SK-N-SH (cell line): ENCODE measurements around the gene RHPN2. TPM values are rescaled to one million over a fixed set of nuclear protein-coding genes. Genes with fewer than 3 reads are reported as not detected.

Experiments used
- CTCF ChIA-PET: fragments of 300-600, 350-600 bp; formaldehyde crosslinking; extraction: SDS; loops from one replicate; lab custom pipeline; 2021; lab: Yijun Ruan, JAX
- POLR2A ChIA-PET: fragments of 350-600 bp; sonication (Branson Sonifier 250); formaldehyde crosslinking; extraction: SDS; loops from one replicate; lab custom pipeline; 2020; ENCODE audit warnings: antibody characterized with exemption, inconsistent platforms; lab: Yijun Ruan, JAX
- DNase-seq: peaks from one replicate; pipeline ENCODE4 v3.0.0; 2012
- H2AFZ ChIP-seq: fragments of 200-600 bp; sonication (generic); 2 replicates; pipeline ENCODE4 v1.8.1; 2016; ENCODE audit warnings: antibody characterized with exemption, mild to moderate bottlenecking, low read depth
- H3F3A ChIP-seq: fragments of 200-600 bp; sonication (generic); replicated peaks from 2 replicates; pipeline ENCODE3; 2016; ENCODE audit warnings: antibody characterized with exemption, mild to moderate bottlenecking; ENCODE audit not compliant: insufficient read depth
- H3K27ac ChIP-seq, 2 experiments: fragments of 200-500 bp in 1 of 2; fragments of 200-600 bp in 1 of 2; sonication (Bioruptor generic) in 1 of 2; sonication (generic), shearing (Covaris generic) in 1 of 2; 2 replicates each; pipeline versions ENCODE4 v1.5.1 to v1.6.1; 2014 to 2016; ENCODE audit warnings: low read depth in 2 of 2, inconsistent platforms in 1 of 2, low read length in 1 of 2, mild to moderate bottlenecking in 1 of 2, mixed read lengths in 1 of 2
- H3K27me3 ChIP-seq: fragments of 200-600 bp; sonication (generic), shearing (Covaris generic); 2 replicates; pipeline ENCODE4 v1.6.1; 2016; ENCODE audit warnings: mixed run types; ENCODE audit not compliant: insufficient read depth
- H3K36me3 ChIP-seq, 2 experiments: fragments of 200-500 bp in 1 of 2; fragments of 200-600 bp in 1 of 2; sonication (Bioruptor generic) in 1 of 2; sonication (generic) in 1 of 2; replicated peaks in 1 of 2; 2 replicates each; pipeline versions ENCODE3 to v1.5.1; 2014 to 2016; ENCODE audit warnings: low read length in 1 of 2, mild to moderate bottlenecking in 1 of 2; ENCODE audit not compliant: insufficient read depth in 2 of 2, control insufficient read depth in 1 of 2
- H3K4me1 ChIP-seq, 2 experiments: fragments of 200-500 bp in 1 of 2; fragments of 200-600 bp in 1 of 2; sonication (Bioruptor generic) in 1 of 2; sonication (generic), shearing (Covaris generic) in 1 of 2; 2 replicates each; pipeline versions ENCODE4 v1.5.1 to v1.6.1; 2014 to 2016; ENCODE audit warnings: low read depth in 1 of 2, low read length in 1 of 2, mixed run types in 1 of 2; ENCODE audit not compliant: insufficient read depth in 2 of 2, control insufficient read depth in 1 of 2
- H3K4me2 ChIP-seq: fragments of 200-600 bp; sonication (generic), shearing (Covaris generic); 2 replicates; pipeline ENCODE4 v1.6.1; 2017; ENCODE audit warnings: mixed run types
- H3K4me3 ChIP-seq, 2 experiments: fragments of 200-500 bp in 1 of 2; fragments of 200-600 bp in 1 of 2; sonication (Bioruptor generic) in 1 of 2; sonication (generic), shearing (Covaris generic) in 1 of 2; 2 replicates each; pipeline versions ENCODE4 v1.5.1 to v1.8.1; 2014 to 2016; ENCODE audit warnings: low read depth in 2 of 2, inconsistent platforms in 1 of 2, low read length in 1 of 2, mild to moderate bottlenecking in 1 of 2, mixed read lengths in 1 of 2, moderate library complexity in 1 of 2
- H3K79me2 ChIP-seq: fragments of 200-600 bp; sonication (generic); 2 replicates; pipeline ENCODE4 v1.8.1; 2017; ENCODE audit warnings: mild to moderate bottlenecking; ENCODE audit not compliant: insufficient read depth
- H3K9ac ChIP-seq: fragments of 200-600 bp; sonication (generic); 2 replicates; pipeline ENCODE4 v1.6.1; 2017; ENCODE audit warnings: mixed run types
- H3K9me2 ChIP-seq: fragments of 200-600 bp; sonication (generic); 2 replicates; pipeline ENCODE4 v1.6.1; 2017; ENCODE audit warnings: mixed run types
- H3K9me3 ChIP-seq: fragments of 200-600 bp; sonication (generic); 2 replicates; pipeline ENCODE4 v1.6.1; 2017; ENCODE audit warnings: mixed run types, mild to moderate bottlenecking, moderate library complexity
- H4K20me1 ChIP-seq: fragments of 200-600 bp; sonication (generic); 2 replicates; pipeline ENCODE4 v1.6.1; 2017; ENCODE audit warnings: mild to moderate bottlenecking, mixed run types; ENCODE audit not compliant: insufficient read depth
- CHD2 ChIP-seq: fragments of 150-350 bp; IDR thresholded peaks from 2 replicates; pipeline ENCODE4 v1.6.1; 2018; ENCODE audit warnings: low read length; ENCODE audit not compliant: partially characterized antibody
- ELF1 ChIP-seq: IDR thresholded peaks from 2 replicates; pipeline ENCODE4 v1.4.0; 2012
- EP300 ChIP-seq, 2 experiments: IDR thresholded peaks; 2 replicates each; pipeline versions ENCODE4 v1.4.0 to v1.6.1; 2012; ENCODE audit warnings: borderline replicate concordance in 1 of 2, low read depth in 1 of 2, low read length in 1 of 2
- FOXJ3 ChIP-seq: sonication (generic); formaldehyde crosslinking; IDR thresholded peaks from 2 replicates; pipeline ENCODE4 v1.5.1; 2020; ENCODE audit warnings: mild to moderate bottlenecking, missing genetic modification reagents
- FOXM1 ChIP-seq: IDR thresholded peaks from 2 replicates; pipeline ENCODE4 v1.4.0; 2012; ENCODE audit warnings: low read depth, mild to moderate bottlenecking
- GABPA ChIP-seq: IDR thresholded peaks from 2 replicates; pipeline ENCODE4 v1.4.0; 2012; ENCODE audit warnings: low read depth, mild to moderate bottlenecking
- JUND ChIP-seq: IDR thresholded peaks from 2 replicates; pipeline ENCODE4 v1.4.0; 2012
- MEF2A ChIP-seq: IDR thresholded peaks from 2 replicates; pipeline ENCODE4 v1.4.0; 2012; ENCODE audit warnings: low read depth, borderline replicate concordance
- NFIC ChIP-seq: IDR thresholded peaks from 2 replicates; pipeline ENCODE4 v1.4.0; 2012; ENCODE audit warnings: borderline replicate concordance
- RAD21 ChIP-seq: IDR thresholded peaks from 2 replicates; pipeline ENCODE4 v1.6.1; 2012; ENCODE audit warnings: mild to moderate bottlenecking, low read length
- RFX5 ChIP-seq: IDR thresholded peaks from 2 replicates; pipeline ENCODE4 v1.6.1; 2012; ENCODE audit warnings: mild to moderate bottlenecking, improper control_type of control experiment, low read length
- RXRA ChIP-seq: IDR thresholded peaks from 2 replicates; pipeline ENCODE4 v1.4.0; 2012; ENCODE audit warnings: low read depth, mild to moderate bottlenecking, borderline replicate concordance
- SIN3A ChIP-seq: IDR thresholded peaks from 2 replicates; pipeline ENCODE4 v1.6.1; 2012; ENCODE audit warnings: low read depth, mild to moderate bottlenecking, low read length, moderate library complexity, borderline replicate concordance
- SMC3 ChIP-seq: IDR thresholded peaks from 2 replicates; pipeline ENCODE4 v1.6.1; 2012; ENCODE audit warnings: low read depth, low read length, improper control_type of control experiment
- TCF12 ChIP-seq: IDR thresholded peaks from 2 replicates; pipeline ENCODE4 v1.4.0; 2012
- TEAD4 ChIP-seq: IDR thresholded peaks from 2 replicates; pipeline ENCODE4 v1.4.0; 2012; ENCODE audit warnings: mild to moderate bottlenecking, borderline replicate concordance; ENCODE audit not compliant: insufficient read depth
- YY1 ChIP-seq: IDR thresholded peaks from 2 replicates; pipeline ENCODE4 v1.4.0; 2012; ENCODE audit warnings: low read depth, mild to moderate bottlenecking
- WGBS: methylation state at CpG from one replicate; pipeline ENCODE4 v1.1.6; 2017; ENCODE audit warnings: low lambda C conversion rate; 5-methylcytosine and 5-hydroxymethylcytosine counted together
- polyA plus RNA-seq, 3 experiments: library from polyadenylated mRNA; depleted of rRNA; stranded (reverse); fragments of >200 nt; gene quantifications; 2 replicates each; pipeline ENCODE4 v1.2.3, GENCODE V29; 2012
- TF ChIP-seq, protein P1 (sequence below): IDR thresholded peaks from 2 replicates; pipeline ENCODE4; 2012
- TF ChIP-seq, protein P2 (sequence below): fragments of 200-600 bp; sonication (generic); IDR thresholded peaks from 2 replicates; pipeline ENCODE4 v1.6.1; 2017; ENCODE audit warnings: antibody characterized with exemption, mild to moderate bottlenecking, moderate library complexity
- TF ChIP-seq, protein P3 (sequence below): IDR thresholded peaks from 2 replicates; pipeline ENCODE4 v1.6.1; 2012; ENCODE audit warnings: mild to moderate bottlenecking, low read depth, low read length, moderate library complexity
- TF ChIP-seq, protein P4 (sequence below): IDR thresholded peaks from 2 replicates; pipeline ENCODE4 v1.4.0; 2012; ENCODE audit warnings: low read depth

Gene RHPN2
- polyA plus RNA-seq, 1 of the 3 experiments (the other 2 are of a cell fraction): 7.0 TPM

DNA sequence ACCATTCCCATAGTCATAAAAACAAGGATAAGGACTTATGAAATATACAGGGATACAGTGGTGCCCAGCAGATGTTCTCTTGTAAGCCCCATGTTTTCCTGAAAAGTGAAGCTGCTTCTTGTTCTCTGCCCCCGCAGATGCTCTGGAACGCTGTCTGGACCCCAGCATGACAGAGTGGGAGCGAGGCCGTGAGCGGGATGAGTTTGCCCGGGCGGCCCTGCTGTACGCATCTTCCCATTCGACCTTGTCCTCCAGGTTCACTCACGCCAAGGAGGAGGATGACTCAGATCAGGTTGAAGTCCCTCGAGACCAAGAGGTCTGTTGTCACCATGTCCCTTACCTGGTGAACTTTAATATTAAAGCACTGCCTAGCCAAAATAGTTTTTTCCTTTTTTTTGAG lies 46.9 kb upstream of the RHPN2 start:
- ChIA-PET POLR2A (no interaction called here), CTCF (interaction anchor here (1.1 to 18.9 kb wide), 3 partner anchors 10 to 137 kb away, joined by 3 to 215 read pairs (median 4); partner anchors contain the start of genes CEP89 and FAAP24)
- no peak overlapping the region for H3K27ac ChIP-seq
- no peaks in the 10 kb centered on the region for H3K27me3 ChIP-seq
- H3K4me1 ChIP-seq: peaks cover 0 to 6% of the 10 kb centered on the region in 2 experiments; a peak in 1 of 4 replicates
- peaks cover 5% of the 10 kb centered on the region for H3F3A ChIP-seq
- H3K9ac ChIP-seq: no peak overlapping the region
- H3K36me3 ChIP-seq: peaks cover 35 to 46% of the 10 kb centered on the region in 2 experiments
- no peaks in the 10 kb centered on the region for H3K9me2 ChIP-seq
- no peak overlapping the region for H3K4me2 ChIP-seq
- 94% methylated on average over 11 of the region's 11 CpGs for WGBS
- H4K20me1 ChIP-seq: no peaks in the 10 kb centered on the region
- DNase-seq: no peak
- H3K9me3 ChIP-seq: no peaks in the 10 kb centered on the region
- TF ChIP-seq FOXM1 (no peak), RAD21 (no peak), YY1 (no peak)
- no peaks in the 10 kb centered on the region for H3K79me2 ChIP-seq
- no peak overlapping the region for H2AFZ ChIP-seq
- H3K4me3 ChIP-seq: no peak overlapping the region

DNA sequence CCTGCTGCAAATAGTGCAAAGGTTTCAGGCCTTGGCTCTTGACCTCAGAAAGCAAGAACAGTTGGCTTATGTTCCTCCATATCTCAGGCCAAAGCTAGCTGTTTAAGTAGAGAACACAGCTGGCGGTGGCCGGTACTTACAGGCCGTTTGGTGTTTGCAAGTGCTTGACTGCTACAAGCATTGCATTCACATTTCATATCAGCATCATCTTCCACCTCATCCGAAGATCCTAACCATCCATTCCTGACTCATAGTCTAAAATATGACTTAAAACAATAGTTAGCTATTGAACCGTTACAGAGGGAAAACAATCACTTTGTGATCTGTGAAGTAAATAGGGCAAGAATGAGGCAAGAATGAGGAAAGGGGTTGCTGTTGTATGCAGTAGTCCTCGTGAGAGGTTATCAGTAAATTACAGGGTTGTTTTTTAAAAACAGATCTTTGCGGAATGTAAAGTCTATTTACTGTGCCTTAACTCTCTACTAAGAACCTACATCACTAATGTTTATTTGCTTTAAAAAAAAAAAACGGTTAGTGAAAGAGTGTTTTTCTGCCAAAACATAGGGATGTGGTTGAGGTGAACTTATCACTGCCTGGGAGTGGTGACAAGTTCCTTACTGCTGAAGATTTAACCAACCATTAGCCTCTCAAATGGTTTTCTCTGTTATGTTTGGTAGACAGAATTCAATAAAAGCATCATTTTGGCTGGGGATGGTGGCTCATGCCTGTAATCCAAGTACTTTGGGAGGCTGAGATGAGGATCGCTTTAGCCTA lies 45.6 kb upstream of the RHPN2 start:
- no peaks in the 10 kb centered on the region for H3K9me2 ChIP-seq
- no peaks in the 10 kb centered on the region for H4K20me1 ChIP-seq
- POLR2A ChIA-PET: no interaction called here
- H3K27me3 ChIP-seq: no peaks in the 10 kb centered on the region
- H3K36me3 ChIP-seq: peaks cover 35 to 36% of the 10 kb centered on the region in 2 experiments
- peak overlapping the region in 1 of 2 experiments; percentile 68; a peak in 2 of 4 replicates for H3K27ac ChIP-seq
- H3K9me3 ChIP-seq: no peaks in the 10 kb centered on the region
- 62% methylated on average over 9 of the region's 9 CpGs for WGBS
- CTCF ChIA-PET: interaction anchor here (1.5 to 18.9 kb wide), 2 partner anchors 74 to 136 kb away, joined by 3 to 215 read pairs; partner anchors contain the start of genes CEP89 and FAAP24
- peaks cover 5% of the 10 kb centered on the region for H3F3A ChIP-seq
- H3K4me1 ChIP-seq: peaks cover 0 to 6% of the 10 kb centered on the region in 2 experiments; a peak in 1 of 4 replicates
- H3K4me3 ChIP-seq: no peak overlapping the region
- 0 out of 2 replicates have a peak overlapping the region, but pooled peaks have one; percentile 9 for H3K4me2 ChIP-seq
- no peak for DNase-seq
- H3K79me2 ChIP-seq: no peaks in the 10 kb centered on the region
- no peak overlapping the region for H2AFZ ChIP-seq
- H3K9ac ChIP-seq: no peak overlapping the region
- TF ChIP-seq, protein P1, sequence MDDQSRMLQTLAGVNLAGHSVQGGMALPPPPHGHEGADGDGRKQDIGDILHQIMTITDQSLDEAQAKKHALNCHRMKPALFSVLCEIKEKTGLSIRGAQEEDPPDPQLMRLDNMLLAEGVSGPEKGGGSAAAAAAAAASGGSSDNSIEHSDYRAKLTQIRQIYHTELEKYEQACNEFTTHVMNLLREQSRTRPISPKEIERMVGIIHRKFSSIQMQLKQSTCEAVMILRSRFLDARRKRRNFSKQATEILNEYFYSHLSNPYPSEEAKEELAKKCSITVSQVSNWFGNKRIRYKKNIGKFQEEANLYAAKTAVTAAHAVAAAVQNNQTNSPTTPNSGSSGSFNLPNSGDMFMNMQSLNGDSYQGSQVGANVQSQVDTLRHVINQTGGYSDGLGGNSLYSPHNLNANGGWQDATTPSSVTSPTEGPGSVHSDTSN: peak; percentile 42; the same call in 1 of the 2 replicates
- TF ChIP-seq, protein P2, sequence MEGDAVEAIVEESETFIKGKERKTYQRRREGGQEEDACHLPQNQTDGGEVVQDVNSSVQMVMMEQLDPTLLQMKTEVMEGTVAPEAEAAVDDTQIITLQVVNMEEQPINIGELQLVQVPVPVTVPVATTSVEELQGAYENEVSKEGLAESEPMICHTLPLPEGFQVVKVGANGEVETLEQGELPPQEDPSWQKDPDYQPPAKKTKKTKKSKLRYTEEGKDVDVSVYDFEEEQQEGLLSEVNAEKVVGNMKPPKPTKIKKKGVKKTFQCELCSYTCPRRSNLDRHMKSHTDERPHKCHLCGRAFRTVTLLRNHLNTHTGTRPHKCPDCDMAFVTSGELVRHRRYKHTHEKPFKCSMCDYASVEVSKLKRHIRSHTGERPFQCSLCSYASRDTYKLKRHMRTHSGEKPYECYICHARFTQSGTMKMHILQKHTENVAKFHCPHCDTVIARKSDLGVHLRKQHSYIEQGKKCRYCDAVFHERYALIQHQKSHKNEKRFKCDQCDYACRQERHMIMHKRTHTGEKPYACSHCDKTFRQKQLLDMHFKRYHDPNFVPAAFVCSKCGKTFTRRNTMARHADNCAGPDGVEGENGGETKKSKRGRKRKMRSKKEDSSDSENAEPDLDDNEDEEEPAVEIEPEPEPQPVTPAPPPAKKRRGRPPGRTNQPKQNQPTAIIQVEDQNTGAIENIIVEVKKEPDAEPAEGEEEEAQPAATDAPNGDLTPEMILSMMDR: no peak
- TF ChIP-seq TEAD4 (peak; percentile 20; the same call in 1 of the 2 replicates), FOXJ3 (CRISPR knock-in tag) (no peak), MEF2A (no peak), FOXM1 (no peak), TCF12 (peak; percentile 85), YY1 (no peak), JUND (peak; percentile 66), RXRA (no peak), EP300 (IDR thresholded peaks at IDR 0.05; ENCODE audit: borderline replicate concordance in 1 of 2, low read depth in 1 of 2, low read length in 1 of 2) (peak in 1 of 2 experiments; percentile 65; a peak in 1 of 4 replicates), ELF1 (no peak), SIN3A (no peak), GABPA (no peak), NFIC (no peak), RFX5 (no peak), SMC3 (no peak), CHD2 (no peak)
- TF ChIP-seq, protein P3, sequence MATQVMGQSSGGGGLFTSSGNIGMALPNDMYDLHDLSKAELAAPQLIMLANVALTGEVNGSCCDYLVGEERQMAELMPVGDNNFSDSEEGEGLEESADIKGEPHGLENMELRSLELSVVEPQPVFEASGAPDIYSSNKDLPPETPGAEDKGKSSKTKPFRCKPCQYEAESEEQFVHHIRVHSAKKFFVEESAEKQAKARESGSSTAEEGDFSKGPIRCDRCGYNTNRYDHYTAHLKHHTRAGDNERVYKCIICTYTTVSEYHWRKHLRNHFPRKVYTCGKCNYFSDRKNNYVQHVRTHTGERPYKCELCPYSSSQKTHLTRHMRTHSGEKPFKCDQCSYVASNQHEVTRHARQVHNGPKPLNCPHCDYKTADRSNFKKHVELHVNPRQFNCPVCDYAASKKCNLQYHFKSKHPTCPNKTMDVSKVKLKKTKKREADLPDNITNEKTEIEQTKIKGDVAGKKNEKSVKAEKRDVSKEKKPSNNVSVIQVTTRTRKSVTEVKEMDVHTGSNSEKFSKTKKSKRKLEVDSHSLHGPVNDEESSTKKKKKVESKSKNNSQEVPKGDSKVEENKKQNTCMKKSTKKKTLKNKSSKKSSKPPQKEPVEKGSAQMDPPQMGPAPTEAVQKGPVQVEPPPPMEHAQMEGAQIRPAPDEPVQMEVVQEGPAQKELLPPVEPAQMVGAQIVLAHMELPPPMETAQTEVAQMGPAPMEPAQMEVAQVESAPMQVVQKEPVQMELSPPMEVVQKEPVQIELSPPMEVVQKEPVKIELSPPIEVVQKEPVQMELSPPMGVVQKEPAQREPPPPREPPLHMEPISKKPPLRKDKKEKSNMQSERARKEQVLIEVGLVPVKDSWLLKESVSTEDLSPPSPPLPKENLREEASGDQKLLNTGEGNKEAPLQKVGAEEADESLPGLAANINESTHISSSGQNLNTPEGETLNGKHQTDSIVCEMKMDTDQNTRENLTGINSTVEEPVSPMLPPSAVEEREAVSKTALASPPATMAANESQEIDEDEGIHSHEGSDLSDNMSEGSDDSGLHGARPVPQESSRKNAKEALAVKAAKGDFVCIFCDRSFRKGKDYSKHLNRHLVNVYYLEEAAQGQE: no peak
- TF ChIP-seq, protein P4, sequence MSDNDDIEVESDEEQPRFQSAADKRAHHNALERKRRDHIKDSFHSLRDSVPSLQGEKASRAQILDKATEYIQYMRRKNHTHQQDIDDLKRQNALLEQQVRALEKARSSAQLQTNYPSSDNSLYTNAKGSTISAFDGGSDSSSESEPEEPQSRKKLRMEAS: peak; percentile 55; the same call in 1 of the 2 replicates
